GM12878 (cell line): ENCODE measurements around the gene MVB12B. TPM values are rescaled to one million over a fixed set of nuclear protein-coding genes. Genes with fewer than 3 reads are reported as not detected.

Experiments used
- ATAC-seq: fragments of 200-7000 bp; cut with Tn5 transposase; 3 replicates; pipeline ENCODE4 v1.9.1; 2020; ENCODE audit warnings: mild to moderate bottlenecking, moderate library complexity
- Bru-seq: library from RNA; stranded (reverse); fragments of 400-500 nt; gene quantifications from one replicate; lab custom pipeline; 2021; lab: Mats Ljungman, UMichigan
- BruChase-seq, 2 experiments: library from RNA; stranded (reverse); fragments of 400-500 nt; gene quantifications; one replicate each; lab custom pipeline; 2021; lab: Mats Ljungman, UMichigan
- BruUV-seq: library from RNA; stranded (reverse); fragments of 400-500 nt; replicated peaks from 2 replicates; lab custom pipeline; 2021; lab: Mats Ljungman, UMichigan
- CTCF ChIA-PET: fragments of 300-600 bp; sonication (Branson Sonifier 250); formaldehyde crosslinking; extraction: SDS; loops from one replicate; lab custom pipeline; 2021; ENCODE audit warnings: inconsistent platforms; lab: Yijun Ruan, JAX
- POLR2A ChIA-PET: fragments of 350-600 bp; formaldehyde crosslinking; extraction: SDS; loops from one replicate; lab custom pipeline; 2021; ENCODE audit warnings: inconsistent platforms; lab: Charles Lee
- RAD21 ChIA-PET: fragments of 300-600 bp; sonication (Branson Sonifier 250); formaldehyde crosslinking; loops from one replicate; lab custom pipeline; 2023; ENCODE audit warnings: antibody characterized with exemption; ENCODE audit not compliant: unreplicated experiment; lab: Charles Lee
- SMC1A ChIA-PET: fragments of 300-600 bp; sonication (Branson Sonifier 250); formaldehyde crosslinking; loops from one replicate; lab custom pipeline; 2023; ENCODE audit not compliant: unreplicated experiment, uncharacterized antibody; lab: Charles Lee
- DNase-seq: peaks from one replicate; pipeline ENCODE4 v3.0.0-alpha.2; 2011; ENCODE audit warnings: low read depth, low spot score
- FAIRE-seq: peaks from 3 replicates; lab custom pipeline; 2011; peaks lifted over from hg19 to GRCh38; lab: Jason Lieb, UNC
- H2AFZ ChIP-seq: 2 replicates; pipeline ENCODE4 v1.6.0; 2011; ENCODE audit warnings: low read depth, low read length, control low read depth; ENCODE audit not compliant: control insufficient read depth
- H3K27ac ChIP-seq: 2 replicates; pipeline ENCODE4 v1.5.1; 2011; ENCODE audit warnings: control low read depth; ENCODE audit not compliant: control insufficient read depth, insufficient read depth
- H3K27me3 ChIP-seq, 2 experiments: replicated peaks in 1 of 2; 2 replicates each; pipeline versions ENCODE4 v1.6.0 to v1.6.1; 2011; ENCODE audit warnings: low read length in 1 of 2; ENCODE audit not compliant: control insufficient read depth in 2 of 2, insufficient read depth in 2 of 2
- H3K36me3 ChIP-seq, 2 experiments: 2 replicates each; pipeline ENCODE4 v1.5.1; 2011; ENCODE audit warnings: low read length in 1 of 2; ENCODE audit not compliant: control insufficient read depth in 2 of 2, insufficient read depth in 2 of 2
- H3K4me1 ChIP-seq: 2 replicates; pipeline ENCODE4 v1.6.1; 2011; ENCODE audit warnings: mild to moderate bottlenecking, low read length, moderate library complexity, mixed read lengths; ENCODE audit not compliant: control insufficient read depth, insufficient read depth
- H3K4me2 ChIP-seq: 2 replicates; pipeline ENCODE4 v1.6.0; 2011; ENCODE audit warnings: control low read depth; ENCODE audit not compliant: control insufficient read depth, insufficient read depth
- H3K4me3 ChIP-seq: fragments of 200-600 bp; sonication (generic); 2 replicates; pipeline ENCODE4 v1.5.1; 2016
- H3K79me2 ChIP-seq: 2 replicates; pipeline ENCODE4 v1.6.0; 2011; ENCODE audit warnings: low read length; ENCODE audit not compliant: control insufficient read depth, insufficient read depth
- H3K9ac ChIP-seq: 2 replicates; pipeline ENCODE4 v1.8.0; 2011; ENCODE audit warnings: low read length, control low read depth, mixed read lengths; ENCODE audit not compliant: control insufficient read depth, insufficient read depth
- H3K9me3 ChIP-seq: replicated peaks from 3 replicates; pipeline ENCODE4 v1.5.1; 2011; ENCODE audit warnings: mild to moderate bottlenecking, low read length; ENCODE audit not compliant: control insufficient read depth, insufficient read depth
- H4K20me1 ChIP-seq: 2 replicates; pipeline ENCODE4 v1.6.0; 2011; ENCODE audit not compliant: control insufficient read depth, insufficient read depth
- ASH2L ChIP-seq: fragments of 300-600, 200-600 bp; sonication (generic); IDR thresholded peaks from 2 replicates; pipeline ENCODE4 v1.6.1; 2017; ENCODE audit warnings: low read depth, mild to moderate bottlenecking, borderline replicate concordance
- E2F8 ChIP-seq: fragments of 450-650 bp; IDR thresholded peaks from 2 replicates; pipeline ENCODE4 v1.6.1; 2018; ENCODE audit warnings: mild to moderate bottlenecking, low read depth, moderate library complexity; ENCODE audit not compliant: partially characterized antibody
- NR2F1 ChIP-seq: fragments of 450-650 bp; conservative IDR thresholded peaks from 2 replicates; pipeline ENCODE4 v1.6.1; 2017; ENCODE audit warnings: mild to moderate bottlenecking
- PAX8 ChIP-seq: fragments of 450-650 bp; IDR thresholded peaks from 2 replicates; pipeline ENCODE4 v1.6.1; 2017; ENCODE audit warnings: mild to moderate bottlenecking, moderate library complexity
- WGBS: methylation state at CpG from one replicate; pipeline ENCODE4 v1.1.6; 2016; ENCODE audit warnings: low lambda C conversion rate; ENCODE audit not compliant: insufficient replicate concordance, insufficient coverage; ENCODE audit errors: missing lambda C conversion rate; 5-methylcytosine and 5-hydroxymethylcytosine counted together
- in situ Hi-C: fragments of 300-500 bp; cut with MboI; formaldehyde crosslinking; loops from 9 replicates; pipeline ENCODE4 v1.14.3; 2018; ENCODE audit warnings: mixed read lengths
- intact Hi-C: fragments of 100-400 bp; cut with micrococcal nuclease; formaldehyde crosslinking; loops from one replicate; pipeline ENCODE4 v1.14.2; 2022; ENCODE audit not compliant: unreplicated experiment
- long read RNA-seq, 2 experiments: library from polyadenylated mRNA; unstranded; transcript quantifications; one replicate each; pipeline ENCODE4 v2.0.0, GENCODE V29; 2019 to 2020
- polyA minus RNA-seq, 3 experiments: library from RNA; depleted of rRNA, polyadenylated mRNA; stranded (reverse); fragments of >200 nt; gene quantifications; 2 replicates each; pipeline ENCODE4 v1.2.3, GENCODE V29; 2011
- polyA plus RNA-seq, 11 experiments: library from polyadenylated mRNA; depleted of rRNA in 4 of 11; unstranded in 6 of 11; stranded (reverse) in 5 of 11; fragments of >200 nt; fragmentation: Nextera tagmentation in 4 of 11; fragmentation: Illumina TruSeq in 1 of 11; extraction: Ambion mirVana in 4 of 11; extraction: Trizol in 1 of 11; gene quantifications; 1 replicate in 1 of 11; 2 replicates in 10 of 11; pipeline versions ENCODE4 v1.2.1 to v1.2.3, GENCODE V29; 2011 to 2016; ENCODE audit warnings: inconsistent platforms in 2 of 11, missing spikeins in 2 of 11, low read depth in 1 of 11
- total RNA-seq, 4 experiments: library from RNA; depleted of rRNA in 3 of 4; stranded (reverse); fragments of >200 nt in 3 of 4; fragmentation: Illumina TruSeq in 1 of 4; extraction: Trizol in 1 of 4; gene quantifications; 2 replicates each; pipeline versions ENCODE4 v1.2.1 to v1.2.3, GENCODE V29; 2013 to 2021

MVB12B gene
- not detected in 2 replicates for total RNA-seq (2013; cell fraction: nucleolus; rRNA removed)
- not detected in 2 replicates for total RNA-seq (2014; rRNA removed)
- not detected in 2 replicates for total RNA-seq (2014; rRNA removed; fragmentation: Illumina TruSeq; extraction: Trizol)
- 0.08 and 0.29 TPM in 2 replicates for total RNA-seq (2021)
- polyA plus RNA-seq (2011; ENCODE audit: low read depth), result not detected
- polyA plus RNA-seq (2011; rRNA removed), result not detected in 2 replicates
- not detected in 2 replicates for polyA plus RNA-seq (2011; cell fraction: cytosol; rRNA removed)
- not detected in 2 replicates for polyA plus RNA-seq (2011; cell fraction: nucleus; rRNA removed)
- not detected in 2 replicates for polyA plus RNA-seq (2012)
- not detected in 2 replicates for polyA plus RNA-seq (2014; fragmentation: Illumina TruSeq; extraction: Trizol)
- polyA plus RNA-seq (2014; fragmentation: Nextera tagmentation; extraction: Ambion mirVana), result not detected
- not detected in 2 replicates for polyA plus RNA-seq (2014; rRNA removed)
- polyA plus RNA-seq (2016; fragmentation: Nextera tagmentation; extraction: Ambion mirVana), result not detected
- not detected in 2 replicates for polyA minus RNA-seq (2011; rRNA and poly(A)+ RNA removed)
- not detected in 2 replicates for polyA minus RNA-seq (2011; cell fraction: cytosol; rRNA and poly(A)+ RNA removed)
- polyA minus RNA-seq (2011; cell fraction: nucleus; rRNA and poly(A)+ RNA removed), result not detected in 2 replicates
- percentile 8 among the genes with signal in this experiment for Bru-seq, nascent RNA
- BruChase-seq, experiment 1, labeled RNA remaining after a 6-hour chase, result percentile 12 among the genes with signal in this experiment
- percentile 11 among the genes with signal in this experiment for BruChase-seq, experiment 2, labeled RNA remaining after a 2-hour chase
- long read RNA-seq, experiment 1, result 0 reads
- long read RNA-seq, experiment 2, result 0 reads

- Histone ChIP-seq H3K4me2 (0 out of 2 replicates have a peak within 1 kb of the TSS, but pooled peaks have one; percentile 17), H3K9ac (no peak within 1 kb of the TSS), H3K27me3 (peaks cover 8 to 23% of the 10 kb centered on the region in 2 experiments), H3K36me3 (no peaks in the 10 kb centered on the region), H3K9me3 (peaks cover 3% of the 10 kb centered on the region; the same call in 2 of the 3 replicates), H3K79me2 (no peaks in the 10 kb centered on the region), H3K4me1 (no peaks in the 10 kb centered on the region), H3K4me3 (no peak within 1 kb of the TSS), H2AFZ (no peak within 1 kb of the TSS)
- ChIA-PET SMC1A (no interaction called here), POLR2A (no interaction called here), CTCF (no interaction called here)
- intact Hi-C loops, result no loop called here
- FAIRE-seq, result no peak
- ATAC-seq, result no peak
- no peak for DNase-seq
- TF ChIP-seq ASH2L (no peak), PAX8 (no peak), NR2F1 (no peak), E2F8 (no peak)
- TF ChIP-seq, all 136 proteins: peak for 0
- H4K20me1 ChIP-seq, result no peaks in the 10 kb centered on the region
- no TSS peak for BruUV-seq
- in situ Hi-C loops, result no loop called here
- RAD21 ChIA-PET, result no interaction called here
- WGBS, result 34% methylated on average over 17 of the region's 94 CpGs
- H3K27ac ChIP-seq, result no peak within 1 kb of the TSS
Observed at GRCh38 chr9:126326228-126327005, at the start of gene MVB12B. MVB12B (plus strand) TSS chr9:126326829; CDS start chr9:126326930, 101 bp downstream.
